Measurements from ENCODE around the gene GCDH.

GRCh38 chr19:12884627-12884925 lies 6.4 kb upstream of the GCDH start:
- TF ChIP-seq CTCF (IDR thresholded peaks at IDR 0.05; ENCODE audit: low read length) (no peak), EZH2phosphoT487 (IDR thresholded peaks at IDR 0.05; ENCODE audit: low read length) (no peak), EZH2 (optimal IDR thresholded peaks at IDR 0.05; ENCODE audit: low read depth, low read length) (no peak)

All from MM.1S (cell line).